Measurements from ENCODE around the gene MGP. TPM values are rescaled to one million over a fixed set of nuclear protein-coding genes. Genes with fewer than 3 reads are reported as not detected.
A peak's percentile ranks its signal among the peaks of the same experiment; 100 is the strongest.

Gene MGP
- total and polyA plus RNA-seq, 2 of the 13 experiments (the other 11 are each of a cell fraction or from before 2014, with no cell fraction given), result not detected

- TF ChIP-seq, protein P1, sequence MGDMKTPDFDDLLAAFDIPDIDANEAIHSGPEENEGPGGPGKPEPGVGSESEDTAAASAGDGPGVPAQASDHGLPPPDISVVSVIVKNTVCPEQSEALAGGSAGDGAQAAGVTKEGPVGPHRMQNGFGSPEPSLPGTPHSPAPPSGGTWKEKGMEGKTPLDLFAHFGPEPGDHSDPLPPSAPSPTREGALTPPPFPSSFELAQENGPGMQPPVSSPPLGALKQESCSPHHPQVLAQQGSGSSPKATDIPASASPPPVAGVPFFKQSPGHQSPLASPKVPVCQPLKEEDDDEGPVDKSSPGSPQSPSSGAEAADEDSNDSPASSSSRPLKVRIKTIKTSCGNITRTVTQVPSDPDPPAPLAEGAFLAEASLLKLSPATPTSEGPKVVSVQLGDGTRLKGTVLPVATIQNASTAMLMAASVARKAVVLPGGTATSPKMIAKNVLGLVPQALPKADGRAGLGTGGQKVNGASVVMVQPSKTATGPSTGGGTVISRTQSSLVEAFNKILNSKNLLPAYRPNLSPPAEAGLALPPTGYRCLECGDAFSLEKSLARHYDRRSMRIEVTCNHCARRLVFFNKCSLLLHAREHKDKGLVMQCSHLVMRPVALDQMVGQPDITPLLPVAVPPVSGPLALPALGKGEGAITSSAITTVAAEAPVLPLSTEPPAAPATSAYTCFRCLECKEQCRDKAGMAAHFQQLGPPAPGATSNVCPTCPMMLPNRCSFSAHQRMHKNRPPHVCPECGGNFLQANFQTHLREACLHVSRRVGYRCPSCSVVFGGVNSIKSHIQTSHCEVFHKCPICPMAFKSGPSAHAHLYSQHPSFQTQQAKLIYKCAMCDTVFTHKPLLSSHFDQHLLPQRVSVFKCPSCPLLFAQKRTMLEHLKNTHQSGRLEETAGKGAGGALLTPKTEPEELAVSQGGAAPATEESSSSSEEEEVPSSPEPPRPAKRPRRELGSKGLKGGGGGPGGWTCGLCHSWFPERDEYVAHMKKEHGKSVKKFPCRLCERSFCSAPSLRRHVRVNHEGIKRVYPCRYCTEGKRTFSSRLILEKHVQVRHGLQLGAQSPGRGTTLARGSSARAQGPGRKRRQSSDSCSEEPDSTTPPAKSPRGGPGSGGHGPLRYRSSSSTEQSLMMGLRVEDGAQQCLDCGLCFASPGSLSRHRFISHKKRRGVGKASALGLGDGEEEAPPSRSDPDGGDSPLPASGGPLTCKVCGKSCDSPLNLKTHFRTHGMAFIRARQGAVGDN (CRISPR knock-in tag; IDR thresholded peaks at IDR 0.05), result peak; percentile 80
- TF ChIP-seq CSRNP1 (CRISPR knock-in tag; IDR thresholded peaks at IDR 0.05) (0 out of 2 replicates have a peak, but pooled peaks have one; percentile 46), ZFX (CRISPR knock-in tag; IDR thresholded peaks at IDR 0.05; ENCODE audit: low read depth) (peak; percentile 80), CREB1 (IDR thresholded peaks at IDR 0.05) (no peak), CREB1 (CRISPR knock-in tag; IDR thresholded peaks at IDR 0.05) (0 out of 2 replicates have a peak, but pooled peaks have one; percentile 7), ZBTB20 (CRISPR knock-in tag; IDR thresholded peaks at IDR 0.05; ENCODE audit: borderline replicate concordance, low read depth) (0 out of 2 replicates have a peak, but pooled peaks have one; percentile 43), HMGXB3 (CRISPR knock-in tag; IDR thresholded peaks at IDR 0.05; ENCODE audit: borderline replicate concordance) (peak; percentile 60; the same call in 1 of the 2 replicates)
- TF ChIP-seq, protein P2, sequence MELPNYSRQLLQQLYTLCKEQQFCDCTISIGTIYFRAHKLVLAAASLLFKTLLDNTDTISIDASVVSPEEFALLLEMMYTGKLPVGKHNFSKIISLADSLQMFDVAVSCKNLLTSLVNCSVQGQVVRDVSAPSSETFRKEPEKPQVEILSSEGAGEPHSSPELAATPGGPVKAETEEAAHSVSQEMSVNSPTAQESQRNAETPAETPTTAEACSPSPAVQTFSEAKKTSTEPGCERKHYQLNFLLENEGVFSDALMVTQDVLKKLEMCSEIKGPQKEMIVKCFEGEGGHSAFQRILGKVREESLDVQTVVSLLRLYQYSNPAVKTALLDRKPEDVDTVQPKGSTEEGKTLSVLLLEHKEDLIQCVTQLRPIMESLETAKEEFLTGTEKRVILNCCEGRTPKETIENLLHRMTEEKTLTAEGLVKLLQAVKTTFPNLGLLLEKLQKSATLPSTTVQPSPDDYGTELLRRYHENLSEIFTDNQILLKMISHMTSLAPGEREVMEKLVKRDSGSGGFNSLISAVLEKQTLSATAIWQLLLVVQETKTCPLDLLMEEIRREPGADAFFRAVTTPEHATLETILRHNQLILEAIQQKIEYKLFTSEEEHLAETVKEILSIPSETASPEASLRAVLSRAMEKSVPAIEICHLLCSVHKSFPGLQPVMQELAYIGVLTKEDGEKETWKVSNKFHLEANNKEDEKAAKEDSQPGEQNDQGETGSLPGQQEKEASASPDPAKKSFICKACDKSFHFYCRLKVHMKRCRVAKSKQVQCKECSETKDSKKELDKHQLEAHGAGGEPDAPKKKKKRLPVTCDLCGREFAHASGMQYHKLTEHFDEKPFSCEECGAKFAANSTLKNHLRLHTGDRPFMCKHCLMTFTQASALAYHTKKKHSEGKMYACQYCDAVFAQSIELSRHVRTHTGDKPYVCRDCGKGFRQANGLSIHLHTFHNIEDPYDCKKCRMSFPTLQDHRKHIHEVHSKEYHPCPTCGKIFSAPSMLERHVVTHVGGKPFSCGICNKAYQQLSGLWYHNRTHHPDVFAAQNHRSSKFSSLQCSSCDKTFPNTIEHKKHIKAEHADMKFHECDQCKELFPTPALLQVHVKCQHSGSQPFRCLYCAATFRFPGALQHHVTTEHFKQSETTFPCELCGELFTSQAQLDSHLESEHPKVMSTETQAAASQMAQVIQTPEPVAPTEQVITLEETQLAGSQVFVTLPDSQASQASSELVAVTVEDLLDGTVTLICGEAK (IDR thresholded peaks at IDR 0.05), result no peak
- TF ChIP-seq, protein P2 (CRISPR knock-in tag; IDR thresholded peaks at IDR 0.05), result peak; percentile 51; the same call in 1 of the 2 replicates
Observed at GRCh38 chr12:14843425-14843887, 42.2 kb downstream of the MGP start, which contains the start of gene ART4 (continued).
